SK-N-SH treated with all-trans-retinoic acid at 6 μM for 48 hours (cell line): ENCODE measurements around the gene VAV3.

Source experiments
- ARNTL ChIP-seq: fragments of 450-650 bp; formaldehyde crosslinking; IDR thresholded peaks from 2 replicates; pipeline ENCODE4 v1.5.0; 2020; ENCODE audit warnings: low read depth, mild to moderate bottlenecking, moderate library complexity, borderline replicate concordance
- BACH2 ChIP-seq: fragments of 250-450 bp; sonication (Bioruptor Pico); IDR thresholded peaks from 2 replicates; pipeline ENCODE4 v1.9.0; 2021; ENCODE audit warnings: mild to moderate bottlenecking, borderline replicate concordance
- CSDC2 ChIP-seq: fragments of 250-450 bp; sonication (Bioruptor Pico); IDR thresholded peaks from 2 replicates; pipeline ENCODE4 v1.5.0; 2020; ENCODE audit warnings: mild to moderate bottlenecking, moderate library complexity
- GLIS3 ChIP-seq: fragments of 250-450 bp; sonication (Bioruptor Pico); IDR thresholded peaks from 2 replicates; pipeline ENCODE4 v1.5.0; 2020; ENCODE audit warnings: mild to moderate bottlenecking, moderate library complexity
- TCF4 ChIP-seq: fragments of 250-450 bp; sonication (Bioruptor Pico); IDR thresholded peaks from 2 replicates; pipeline ENCODE4 v1.8.0; 2021; ENCODE audit warnings: mild to moderate bottlenecking, moderate library complexity, borderline replicate concordance
- TOX ChIP-seq: fragments of 250-450 bp; sonication (Bioruptor Pico); IDR thresholded peaks from 2 replicates; pipeline ENCODE4 v1.8.0; 2021; ENCODE audit warnings: mild to moderate bottlenecking, moderate library complexity, borderline replicate concordance
- ZNF70 ChIP-seq: fragments of 450-650 bp; formaldehyde crosslinking; IDR thresholded peaks from 2 replicates; pipeline ENCODE4 v1.5.0; 2020; ENCODE audit warnings: mild to moderate bottlenecking, moderate library complexity
- ZNF8 ChIP-seq: fragments of 450-650 bp; formaldehyde crosslinking; IDR thresholded peaks from 2 replicates; pipeline ENCODE4 v1.5.0; 2020; ENCODE audit warnings: mild to moderate bottlenecking, moderate library complexity
- TF ChIP-seq, protein P1 (sequence below): fragments of 250-450 bp; sonication (Bioruptor Pico); IDR thresholded peaks from 2 replicates; pipeline ENCODE4 v1.5.1; 2020; ENCODE audit warnings: low read depth, mild to moderate bottlenecking, moderate library complexity

DNA sequence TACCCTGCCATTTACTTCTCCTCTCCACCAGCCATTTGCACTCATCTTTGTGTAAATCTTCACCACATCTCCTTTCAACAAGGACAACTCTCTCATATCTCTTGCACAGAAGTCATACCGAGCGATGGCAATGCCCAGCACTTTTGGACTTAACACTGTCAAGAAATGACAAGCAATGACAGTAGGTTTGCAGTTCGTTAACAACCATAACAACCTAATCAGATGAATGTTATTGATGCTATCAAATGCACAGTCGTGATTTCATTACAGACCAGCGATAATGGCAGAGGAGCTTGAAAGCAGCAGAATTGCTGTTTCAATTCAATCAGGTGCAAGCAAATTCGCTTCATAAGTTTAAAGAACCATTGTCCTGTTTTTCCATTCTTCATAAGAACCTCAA is 390.9 kb downstream of the VAV3 start:
- TF ChIP-seq, protein P1, sequence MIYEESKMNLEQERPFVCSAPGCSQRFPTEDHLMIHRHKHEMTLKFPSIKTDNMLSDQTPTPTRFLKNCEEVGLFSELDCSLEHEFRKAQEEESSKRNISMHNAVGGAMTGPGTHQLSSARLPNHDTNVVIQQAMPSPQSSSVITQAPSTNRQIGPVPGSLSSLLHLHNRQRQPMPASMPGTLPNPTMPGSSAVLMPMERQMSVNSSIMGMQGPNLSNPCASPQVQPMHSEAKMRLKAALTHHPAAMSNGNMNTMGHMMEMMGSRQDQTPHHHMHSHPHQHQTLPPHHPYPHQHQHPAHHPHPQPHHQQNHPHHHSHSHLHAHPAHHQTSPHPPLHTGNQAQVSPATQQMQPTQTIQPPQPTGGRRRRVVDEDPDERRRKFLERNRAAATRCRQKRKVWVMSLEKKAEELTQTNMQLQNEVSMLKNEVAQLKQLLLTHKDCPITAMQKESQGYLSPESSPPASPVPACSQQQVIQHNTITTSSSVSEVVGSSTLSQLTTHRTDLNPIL: no peak
- TF ChIP-seq TCF4 (CRISPR knock-in tag) (no peak), ARNTL (CRISPR knock-in tag) (no peak), ZNF8 (no peak), GLIS3 (CRISPR knock-in tag) (no peak), CSDC2 (CRISPR knock-in tag) (no peak), BACH2 (CRISPR knock-in tag) (no peak), TOX (CRISPR knock-in tag) (no peak), ZNF70 (CRISPR knock-in tag) (no peak)
